ENCODE results near the gene BMP2K. TPM values are rescaled to one million over a fixed set of nuclear protein-coding genes. Genes with fewer than 3 reads are reported as not detected.

The BMP2K gene
- total and polyA plus RNA-seq, 4 donors: 19.6 to 95.3 (median 40.4) TPM

- no peaks in the 10 kb centered on the region for H3K27me3 ChIP-seq (ENCODE audit: control insufficient read depth, insufficient read depth, low read length)
- WGBS (ENCODE audit: insufficient coverage): no CpG with 5 or more reads among the region's 2 CpGs
- H3K4me3 ChIP-seq (ENCODE audit: low read depth, low read length): no peak overlapping the region
- no peak for DNase-seq (ENCODE audit: low read depth in 4 of 6, low spot score in 6 of 6)
- no peaks in the 10 kb centered on the region for H3K36me3 ChIP-seq (ENCODE audit: control insufficient read depth, insufficient read depth, low read length)
- no peak overlapping the region for H3K27ac ChIP-seq (ENCODE audit: low read depth, low read length)
- no peaks in the 10 kb centered on the region for H3K4me1 ChIP-seq (ENCODE audit: control insufficient read depth, insufficient read depth, low read length)
- H3K9me3 ChIP-seq (ENCODE audit: control insufficient read depth, insufficient read depth, low read length): no peaks in the 10 kb centered on the region
Observed at GRCh38 chr4:78748381-78748780, 27.8 kb upstream of the BMP2K start.

DNA sequence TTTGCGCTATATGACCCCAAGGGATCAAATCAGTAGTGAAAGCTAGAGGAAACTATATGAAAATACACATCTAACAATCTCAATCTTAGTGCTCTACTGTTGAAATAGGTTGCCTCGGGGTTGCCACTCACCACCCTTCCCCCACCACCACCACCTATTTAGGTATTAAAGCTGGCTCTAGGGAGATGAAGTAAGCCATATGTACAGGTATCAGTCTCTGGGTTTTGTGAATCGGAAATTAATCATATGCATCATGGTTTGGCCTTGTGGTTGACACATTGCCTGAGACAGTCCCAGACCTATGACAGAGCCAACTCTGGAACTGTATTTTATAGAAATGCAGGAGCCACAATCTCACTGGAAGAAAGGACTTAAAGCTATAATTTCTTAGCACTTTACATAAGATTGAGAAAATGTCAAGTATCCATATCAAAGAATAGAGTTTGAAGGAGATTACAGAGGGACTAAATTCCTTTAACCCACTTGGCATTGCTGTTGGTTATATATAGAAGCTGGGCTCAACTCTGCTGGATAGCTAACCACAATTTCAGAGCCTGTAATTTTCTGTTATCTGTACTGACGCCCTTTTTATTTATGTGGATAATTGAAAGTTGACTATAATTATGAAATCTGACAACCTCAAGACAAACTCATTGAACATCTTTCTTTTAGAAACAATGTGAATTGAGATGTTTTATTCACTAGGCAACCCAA is 26.7 kb upstream of the BMP2K start:
- no peak for DNase-seq (ENCODE audit: low read depth in 4 of 6, low spot score in 6 of 6)
- Histone ChIP-seq H3K4me1 (ENCODE audit: control insufficient read depth, insufficient read depth, low read length) (no peaks in the 10 kb centered on the region), H3K36me3 (ENCODE audit: control insufficient read depth, insufficient read depth, low read length) (no peaks in the 10 kb centered on the region), H3K27ac (ENCODE audit: low read depth, low read length) (no peak overlapping the region), H3K4me3 (ENCODE audit: low read depth, low read length) (no peak overlapping the region), H3K9me3 (ENCODE audit: control insufficient read depth, insufficient read depth, low read length) (no peaks in the 10 kb centered on the region), H3K27me3 (ENCODE audit: control insufficient read depth, insufficient read depth, low read length) (no peaks in the 10 kb centered on the region)
- 86% methylated on average over 1 of the region's 4 CpGs for WGBS (ENCODE audit: insufficient coverage)

DNA sequence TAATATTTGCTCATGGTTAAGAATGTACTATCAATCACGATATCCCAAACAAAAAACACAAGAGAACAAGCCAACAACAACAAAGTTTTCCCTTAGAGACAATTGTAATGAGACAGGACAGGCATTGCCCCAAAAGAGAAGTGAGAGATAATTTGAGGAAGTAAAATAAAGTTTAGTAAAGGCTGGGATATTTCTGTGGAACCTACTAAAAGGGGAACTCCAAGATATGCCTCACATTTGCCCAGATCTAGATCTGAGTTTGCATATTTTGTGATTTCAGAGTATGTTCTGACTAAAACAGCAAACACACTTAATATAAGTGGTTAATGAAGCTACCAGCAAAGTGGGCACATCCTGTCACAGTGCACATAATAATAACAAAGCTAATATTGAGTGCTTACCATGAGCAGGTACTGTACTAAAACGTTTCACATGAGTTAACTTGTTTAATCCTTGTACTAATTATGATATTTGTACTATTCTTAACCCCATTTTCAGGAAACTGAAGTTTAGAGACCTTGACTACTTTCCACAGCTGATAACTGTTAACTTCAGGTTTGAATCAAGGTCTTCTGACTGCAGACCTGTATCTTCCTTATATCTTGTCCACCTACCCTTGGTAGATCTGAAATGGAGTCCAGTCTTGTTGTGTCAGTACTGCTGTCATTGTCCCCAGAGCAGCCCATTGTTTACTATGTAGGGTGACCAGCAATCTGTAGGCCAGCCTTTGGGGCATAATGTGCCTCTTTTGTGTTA is 26.0 kb upstream of the BMP2K start:
- Histone ChIP-seq H3K36me3 (ENCODE audit: control insufficient read depth, insufficient read depth, low read length) (no peaks in the 10 kb centered on the region), H3K27ac (ENCODE audit: low read depth, low read length) (no peak overlapping the region), H3K4me3 (ENCODE audit: low read depth, low read length) (no peak overlapping the region), H3K4me1 (ENCODE audit: control insufficient read depth, insufficient read depth, low read length) (no peaks in the 10 kb centered on the region), H3K9me3 (ENCODE audit: control insufficient read depth, insufficient read depth, low read length) (no peaks in the 10 kb centered on the region), H3K27me3 (ENCODE audit: control insufficient read depth, insufficient read depth, low read length) (no peaks in the 10 kb centered on the region)
- WGBS (ENCODE audit: insufficient coverage): no CpG with 5 or more reads among the region's 2 CpGs
- no peak for DNase-seq (ENCODE audit: low read depth in 4 of 6, low spot score in 6 of 6)

GRCh38 chr4:78753091-78753490 is 23.1 kb upstream of the BMP2K start:
- no peak overlapping the region for H3K27ac ChIP-seq (ENCODE audit: low read depth, low read length)
- WGBS (ENCODE audit: insufficient coverage): no CpG with 5 or more reads among the region's 2 CpGs
- no peaks in the 10 kb centered on the region for H3K27me3 ChIP-seq (ENCODE audit: control insufficient read depth, insufficient read depth, low read length)
- no peaks in the 10 kb centered on the region for H3K4me1 ChIP-seq (ENCODE audit: control insufficient read depth, insufficient read depth, low read length)
- no peaks in the 10 kb centered on the region for H3K9me3 ChIP-seq (ENCODE audit: control insufficient read depth, insufficient read depth, low read length)
- no peak overlapping the region for H3K4me3 ChIP-seq (ENCODE audit: low read depth, low read length)
- DNase-seq (ENCODE audit: low read depth in 4 of 6, low spot score in 6 of 6): no peak
- no peaks in the 10 kb centered on the region for H3K36me3 ChIP-seq (ENCODE audit: control insufficient read depth, insufficient read depth, low read length)

DNA sequence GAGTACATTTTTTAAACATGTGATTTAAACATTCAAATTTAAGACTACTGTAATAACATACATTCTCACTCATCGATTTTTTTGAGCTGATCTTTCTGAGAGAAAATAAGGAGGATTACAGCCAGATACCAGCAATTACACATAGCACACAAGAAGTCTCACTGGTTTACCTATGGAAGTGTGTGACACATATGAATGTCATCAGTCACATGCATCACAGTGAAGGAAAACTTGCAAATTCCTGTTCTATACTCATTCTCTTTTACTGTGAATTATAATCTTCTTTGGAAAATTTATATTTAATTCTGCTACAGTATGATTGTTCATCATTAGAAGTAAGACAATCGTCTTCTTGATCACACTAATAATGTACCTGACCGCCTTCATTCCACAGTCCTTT is 21.3 kb upstream of the BMP2K start:
- no CpG with 5 or more reads among the region's 3 CpGs for WGBS (ENCODE audit: insufficient coverage)
- DNase-seq (ENCODE audit: low read depth in 4 of 6, low spot score in 6 of 6): no peak
- Histone ChIP-seq H3K36me3 (ENCODE audit: control insufficient read depth, insufficient read depth, low read length) (no peaks in the 10 kb centered on the region), H3K9me3 (ENCODE audit: control insufficient read depth, insufficient read depth, low read length) (no peaks in the 10 kb centered on the region), H3K4me1 (ENCODE audit: control insufficient read depth, insufficient read depth, low read length) (no peaks in the 10 kb centered on the region), H3K27ac (ENCODE audit: low read depth, low read length) (no peak overlapping the region), H3K4me3 (ENCODE audit: low read depth, low read length) (no peak overlapping the region), H3K27me3 (ENCODE audit: control insufficient read depth, insufficient read depth, low read length) (no peaks in the 10 kb centered on the region)

GRCh38 chr4:78756137-78756536 is 20.0 kb upstream of the BMP2K start:
- no peak for DNase-seq (ENCODE audit: low read depth in 4 of 6, low spot score in 6 of 6)
- Histone ChIP-seq H3K27me3 (ENCODE audit: control insufficient read depth, insufficient read depth, low read length) (no peaks in the 10 kb centered on the region), H3K4me3 (ENCODE audit: low read depth, low read length) (no peak overlapping the region), H3K9me3 (ENCODE audit: control insufficient read depth, insufficient read depth, low read length) (no peaks in the 10 kb centered on the region), H3K36me3 (ENCODE audit: control insufficient read depth, insufficient read depth, low read length) (no peaks in the 10 kb centered on the region), H3K4me1 (ENCODE audit: control insufficient read depth, insufficient read depth, low read length) (no peaks in the 10 kb centered on the region), H3K27ac (ENCODE audit: low read depth, low read length) (no peak overlapping the region)
- no CpG with 5 or more reads among the region's 3 CpGs for WGBS (ENCODE audit: insufficient coverage)

DNA sequence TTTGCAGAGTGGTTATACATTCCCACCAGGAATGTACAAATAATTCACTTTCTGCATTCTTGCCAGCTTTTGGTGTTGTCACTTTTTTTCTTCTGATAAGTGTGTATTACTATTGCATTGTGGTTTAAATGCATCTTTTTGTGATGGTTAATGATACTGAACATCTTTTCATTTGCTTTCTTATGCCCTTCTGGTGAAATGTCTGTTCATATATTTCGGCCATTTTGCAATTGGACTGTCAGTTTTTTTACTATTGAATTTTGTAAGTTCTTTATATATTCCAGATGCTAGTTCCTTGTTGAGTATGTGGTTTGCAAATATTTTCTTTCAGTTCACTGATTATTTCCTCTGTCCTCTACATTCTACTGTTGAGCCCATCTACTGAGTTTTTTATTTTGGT is 19.4 kb upstream of the BMP2K start:
- no peaks in the 10 kb centered on the region for H3K4me1 ChIP-seq (ENCODE audit: control insufficient read depth, insufficient read depth, low read length)
- no peak overlapping the region for H3K4me3 ChIP-seq (ENCODE audit: low read depth, low read length)
- H3K36me3 ChIP-seq (ENCODE audit: control insufficient read depth, insufficient read depth, low read length): no peaks in the 10 kb centered on the region
- H3K27me3 ChIP-seq (ENCODE audit: control insufficient read depth, insufficient read depth, low read length): no peaks in the 10 kb centered on the region
- DNase-seq (ENCODE audit: low read depth in 4 of 6, low spot score in 6 of 6): no peak
- no CpG with 5 or more reads among the region's 1 CpG for WGBS (ENCODE audit: insufficient coverage)
- H3K27ac ChIP-seq (ENCODE audit: low read depth, low read length): no peak overlapping the region
- no peaks in the 10 kb centered on the region for H3K9me3 ChIP-seq (ENCODE audit: control insufficient read depth, insufficient read depth, low read length)

DNA sequence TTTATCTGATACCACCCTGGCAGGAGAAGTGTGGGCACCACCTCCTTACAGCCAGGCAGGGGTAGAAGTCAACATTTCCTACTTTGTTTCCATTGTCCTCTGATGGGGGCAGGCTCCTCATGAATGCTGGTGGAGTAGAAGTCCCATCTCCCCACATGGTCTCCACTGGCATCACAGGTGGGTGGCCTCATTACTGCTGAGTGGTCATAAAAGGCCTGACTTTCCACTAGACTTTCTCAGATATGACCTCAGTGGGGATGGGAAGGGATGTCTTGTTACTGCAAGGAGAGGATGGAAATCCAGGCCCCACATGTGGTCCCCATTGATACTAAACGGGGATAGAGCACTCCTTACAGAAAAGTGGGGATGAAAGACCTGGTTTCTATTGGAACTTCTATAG is 18.6 kb upstream of the BMP2K start:
- WGBS (ENCODE audit: insufficient coverage): no CpG with 5 or more reads among the region's 1 CpG

GRCh38 chr4:78758085-78758484 is 18.1 kb upstream of the BMP2K start:
- no peak overlapping the region for H3K27ac ChIP-seq (ENCODE audit: low read depth, low read length)
- WGBS (ENCODE audit: insufficient coverage): no CpG with 5 or more reads among the region's 1 CpG
- no peaks in the 10 kb centered on the region for H3K9me3 ChIP-seq (ENCODE audit: control insufficient read depth, insufficient read depth, low read length)
- no peaks in the 10 kb centered on the region for H3K27me3 ChIP-seq (ENCODE audit: control insufficient read depth, insufficient read depth, low read length)
- no peak overlapping the region for H3K4me3 ChIP-seq (ENCODE audit: low read depth, low read length)
- H3K36me3 ChIP-seq (ENCODE audit: control insufficient read depth, insufficient read depth, low read length): no peaks in the 10 kb centered on the region
- DNase-seq (ENCODE audit: low read depth in 4 of 6, low spot score in 6 of 6): no peak
- no peaks in the 10 kb centered on the region for H3K4me1 ChIP-seq (ENCODE audit: control insufficient read depth, insufficient read depth, low read length)

More for the DNA sequence above, 18.6 kb upstream of the BMP2K start:
- Histone ChIP-seq H3K4me1 (ENCODE audit: control insufficient read depth, insufficient read depth, low read length) (no peaks in the 10 kb centered on the region), H3K9me3 (ENCODE audit: control insufficient read depth, insufficient read depth, low read length) (no peaks in the 10 kb centered on the region), H3K36me3 (ENCODE audit: control insufficient read depth, insufficient read depth, low read length) (no peaks in the 10 kb centered on the region), H3K4me3 (ENCODE audit: low read depth, low read length) (no peak overlapping the region), H3K27me3 (ENCODE audit: control insufficient read depth, insufficient read depth, low read length) (no peaks in the 10 kb centered on the region), H3K27ac (ENCODE audit: low read depth, low read length) (no peak overlapping the region)
- no peak for DNase-seq (ENCODE audit: low read depth in 4 of 6, low spot score in 6 of 6)

DNA sequence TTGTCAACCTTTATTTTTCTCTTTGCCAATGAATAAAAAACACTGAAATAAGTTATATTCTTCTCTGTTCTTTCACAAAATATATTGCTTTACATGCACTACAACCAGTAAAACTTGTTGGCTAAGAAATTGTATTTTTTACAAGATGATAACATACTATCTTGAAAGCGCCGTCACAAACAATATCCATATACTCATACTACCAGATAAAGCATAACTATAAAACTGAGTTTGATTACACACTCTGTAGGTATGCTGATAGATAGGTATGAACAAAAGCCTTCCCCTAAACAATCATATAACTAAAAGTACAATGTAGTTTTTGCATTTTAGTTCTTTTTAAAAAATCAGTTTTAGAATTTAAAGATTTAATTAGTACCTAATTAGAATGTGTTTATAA is 13.6 kb upstream of the BMP2K start:
- DNase-seq (ENCODE audit: low read depth in 4 of 6, low spot score in 6 of 6): no peak
- Histone ChIP-seq H3K9me3 (ENCODE audit: control insufficient read depth, insufficient read depth, low read length) (no peaks in the 10 kb centered on the region), H3K4me1 (ENCODE audit: control insufficient read depth, insufficient read depth, low read length) (no peaks in the 10 kb centered on the region), H3K27me3 (ENCODE audit: control insufficient read depth, insufficient read depth, low read length) (no peaks in the 10 kb centered on the region), H3K4me3 (ENCODE audit: low read depth, low read length) (no peak overlapping the region), H3K27ac (ENCODE audit: low read depth, low read length) (no peak overlapping the region), H3K36me3 (ENCODE audit: control insufficient read depth, insufficient read depth, low read length) (no peaks in the 10 kb centered on the region)
- WGBS (ENCODE audit: insufficient coverage): no CpG with 5 or more reads among the region's 2 CpGs

Data from spinal cord (tissue), 10 donors.